HG03175 (cell line): Measurements from ENCODE around the gene GTF2IRD1.
"Not testable (repeated sequence)": the region's sequence is repeated elsewhere in the genome, so short reads cannot be mapped to it uniquely, and the experiment has no call there.

Experiments used
- ATAC-seq: cut with Tn5 transposase; IDR thresholded peaks from one replicate; pipeline ENCODE4 v1.9.1; 2021; ENCODE audit warnings: mild to moderate bottlenecking, moderate library complexity; ENCODE audit not compliant: unreplicated experiment

The GTF2IRD1 gene

GRCh38 chr7:74430409-74430808 is 23.3 kb upstream of the GTF2IRD1 start:
- ATAC-seq = not testable (repeated sequence)

- ATAC-seq = no peak
Measured at GRCh38 chr7:74430961-74431466, 22.7 kb upstream of the GTF2IRD1 start.

- ATAC-seq = not testable (repeated sequence)
Measured at GRCh38 chr7:74437291-74437571, 16.5 kb upstream of the GTF2IRD1 start.

- no peak for ATAC-seq
Measured at GRCh38 chr7:74438327-74438726, 15.4 kb upstream of the GTF2IRD1 start.

- ATAC-seq = no peak
Measured at GRCh38 chr7:74439541-74439940, 14.2 kb upstream of the GTF2IRD1 start.

- ATAC-seq = not testable (repeated sequence)
Measured at GRCh38 chr7:74440143-74440542, 13.6 kb upstream of the GTF2IRD1 start.

- ATAC-seq = no peak
Measured at GRCh38 chr7:74441801-74442200, 11.9 kb upstream of the GTF2IRD1 start.

GRCh38 chr7:74443543-74444247 is 10.0 kb upstream of the GTF2IRD1 start:
- ATAC-seq = no peak

GRCh38 chr7:74449144-74449543 is 4.6 kb upstream of the GTF2IRD1 start:
- ATAC-seq = no peak

GRCh38 chr7:74449809-74450397 is 3.8 kb upstream of the GTF2IRD1 start:
- no peak for ATAC-seq

GRCh38 chr7:74452748-74453321 is 871 bp upstream of the GTF2IRD1 start:
- no peak for ATAC-seq

- ATAC-seq = no peak
Measured at GRCh38 chr7:74454021-74454924, 567 bp downstream of the GTF2IRD1 start.

- ATAC-seq = no peak
Measured at GRCh38 chr7:74454925-74455288, 1.2 kb downstream of the GTF2IRD1 start.

- ATAC-seq = no peak
Measured at GRCh38 chr7:74455291-74455804, 1.6 kb downstream of the GTF2IRD1 start.

- no peak for ATAC-seq
Measured at GRCh38 chr7:74455928-74456327, 2.2 kb downstream of the GTF2IRD1 start.

GRCh38 chr7:74457007-74457406 is 3.3 kb downstream of the GTF2IRD1 start:
- no peak for ATAC-seq

GRCh38 chr7:74461970-74462706 is 8.4 kb downstream of the GTF2IRD1 start:
- ATAC-seq = no peak

GRCh38 chr7:74462707-74463100 is 9.0 kb downstream of the GTF2IRD1 start:
- no peak for ATAC-seq

GRCh38 chr7:74464931-74465886 is 11.5 kb downstream of the GTF2IRD1 start:
- no peak for ATAC-seq
